ENCODE results near the gene SLC4A3.

GRCh38 chr2:219662566-219662965 lies 35.1 kb downstream of the SLC4A3 start:
- TF ChIP-seq CTCF (IDR thresholded peaks at IDR 0.05), result no peak
- no peak for TF ChIP-seq EZH2 (IDR thresholded peaks at IDR 0.05)

Measured in neural progenitor cell (in vitro differentiated cells).